Frontal cortex (tissue), 4 donors: ENCODE measurements around the gene COX6B2. TPM values are rescaled to one million over a fixed set of nuclear protein-coding genes. Genes with fewer than 3 reads are reported as not detected.

Experiments
- DNase-seq, 2 donors: peaks; one replicate each; pipeline ENCODE4 v3.0.0; 2012; ENCODE audit warnings: low spot score in 2 of 2
- FAIRE-seq: peaks from 2 replicates; lab custom pipeline; 2012; peaks lifted over from hg19 to GRCh38; lab: Jason Lieb, UNC
- total RNA-seq: library from RNA; depleted of rRNA; stranded (reverse); fragments of >200 nt; gene quantifications from one replicate; pipeline ENCODE4 v1.2.3, GENCODE V29; 2014
- donor health status: control.
- donor health status: control.
- donor health status: control.

Gene COX6B2
- total RNA-seq, 1 donor from 2014 or later = under 0.01 TPM

GRCh38 chr19:55384131-55384919 is 29.8 kb upstream of the COX6B2 start, which contains the start of gene TMEM238:
Gene TMEM238 (minus strand): TSS chr19:55384292. CDS start chr19:55384259, 33 bp downstream.
- FAIRE-seq (no peak), DNase-seq (no peak)

- FAIRE-seq = no peak
- peak; percentile 82 to 88 for DNase-seq
These were observed 29.0 kb upstream of the COX6B2 start for GRCh38 chr19:55383279-55384130.

GRCh38 chr19:55382522-55383054 is 28.1 kb upstream of the COX6B2 start:
- FAIRE-seq (no peak), DNase-seq (no peak)

GRCh38 chr19:55382013-55382412 is 27.5 kb upstream of the COX6B2 start:
- no peak for FAIRE-seq
- no peak for DNase-seq

GRCh38 chr19:55379174-55379573 is 24.7 kb upstream of the COX6B2 start:
- FAIRE-seq (no peak), DNase-seq (no peak)

- DNase-seq = no peak
These were observed 23.0 kb upstream of the COX6B2 start for GRCh38 chr19:55377356-55378131.

GRCh38 chr19:55376241-55376933 is 21.9 kb upstream of the COX6B2 start, which contains the start of gene TMEM190:
Gene TMEM190 (plus strand): TSS chr19:55376826. CDS start chr19:55376854, 28 bp downstream.
- DNase-seq = no peak
- no peak for FAIRE-seq

More at GRCh38 chr19:55377356-55378131, 23.0 kb upstream of the COX6B2 start:
- FAIRE-seq = no peak

- no peak for FAIRE-seq
- no peak for DNase-seq
These were observed 19.7 kb upstream of the COX6B2 start for GRCh38 chr19:55373993-55374757.

GRCh38 chr19:55373306-55373992 is 18.9 kb upstream of the COX6B2 start:
- FAIRE-seq (no peak), DNase-seq (no peak)

- FAIRE-seq (no peak), DNase-seq (no peak)
These were observed 18.0 kb upstream of the COX6B2 start for GRCh38 chr19:55372316-55373081.

GRCh38 chr19:55370305-55370988 is 15.9 kb upstream of the COX6B2 start, which contains the start of gene IL11:
Gene IL11 (minus strand): TSS chr19:55370463. CDS start chr19:55370310, 153 bp downstream.
- FAIRE-seq (no peak), DNase-seq (no peak)

- no peak for FAIRE-seq
These were observed 15.3 kb upstream of the COX6B2 start for GRCh38 chr19:55369653-55370304.

GRCh38 chr19:55368701-55369563 is 14.4 kb upstream of the COX6B2 start:
- FAIRE-seq (no peak), DNase-seq (no peak)

More at GRCh38 chr19:55369653-55370304, 15.3 kb upstream of the COX6B2 start:
- peak; percentile 68 to 86 for DNase-seq

GRCh38 chr19:55368106-55368505 is 13.6 kb upstream of the COX6B2 start:
- DNase-seq (no peak), FAIRE-seq (no peak)

GRCh38 chr19:55366790-55367189 is 12.3 kb upstream of the COX6B2 start:
- no peak for DNase-seq
- FAIRE-seq = no peak
